ENCODE measurements around the gene RASSF8. TPM values are rescaled to one million over a fixed set of nuclear protein-coding genes. Genes with fewer than 3 reads are reported as not detected.

The RASSF8 gene
- total RNA-seq, 1 donor from 2014 or later = 50.5 TPM

GRCh38 chr12:26095186-26095585, 136.7 kb downstream of the RASSF8 start:
- no peak overlapping the region for H3K4me3 Mint-ChIP-seq
- no peak overlapping the region for H3K27ac Mint-ChIP-seq (ENCODE audit: unreplicated experiment)
- H3K4me1 Mint-ChIP-seq = no peaks in the 10 kb centered on the region
- TF ChIP-seq CTCF (conservative IDR thresholded peaks at IDR 0.05) = no peak
- DNase-seq (ENCODE audit: low read depth, low spot score) = no peak
- no peaks in the 10 kb centered on the region for H3K36me3 Mint-ChIP-seq (ENCODE audit: low read depth)
- no peaks in the 10 kb centered on the region for H3K27me3 Mint-ChIP-seq (ENCODE audit: low read depth)
- H3K9me3 Mint-ChIP-seq = no peaks in the 10 kb centered on the region

- Mint-ChIP-seq H3K27ac (ENCODE audit: unreplicated experiment) (no peak overlapping the region), H3K4me1 (no peaks in the 10 kb centered on the region), H3K36me3 (ENCODE audit: low read depth) (no peaks in the 10 kb centered on the region), H3K27me3 (ENCODE audit: low read depth) (no peaks in the 10 kb centered on the region), H3K9me3 (no peaks in the 10 kb centered on the region), H3K4me3 (no peak overlapping the region)
- no peak for DNase-seq (ENCODE audit: low read depth, low spot score)
- no peak for TF ChIP-seq CTCF (conservative IDR thresholded peaks at IDR 0.05)
These were observed 137.6 kb downstream of the RASSF8 start for GRCh38 chr12:26096036-26096435.

GRCh38 chr12:26097046-26097878, 138.8 kb downstream of the RASSF8 start:
- H3K27ac Mint-ChIP-seq (ENCODE audit: unreplicated experiment) = no peak overlapping the region

GRCh38 chr12:26100666-26101349, 142.3 kb downstream of the RASSF8 start:
- Mint-ChIP-seq H3K4me1 (no peaks in the 10 kb centered on the region), H3K27ac (ENCODE audit: unreplicated experiment) (no peak overlapping the region), H3K36me3 (ENCODE audit: low read depth) (no peaks in the 10 kb centered on the region), H3K9me3 (no peaks in the 10 kb centered on the region), H3K27me3 (ENCODE audit: low read depth) (no peaks in the 10 kb centered on the region), H3K4me3 (no peak overlapping the region)
- no peak for DNase-seq (ENCODE audit: low read depth, low spot score)
- TF ChIP-seq CTCF (conservative IDR thresholded peaks at IDR 0.05) = no peak

More at GRCh38 chr12:26097046-26097878, 138.8 kb downstream of the RASSF8 start:
- H3K4me3 Mint-ChIP-seq = no peak overlapping the region
- H3K36me3 Mint-ChIP-seq (ENCODE audit: low read depth) = no peaks in the 10 kb centered on the region
- no peaks in the 10 kb centered on the region for H3K27me3 Mint-ChIP-seq (ENCODE audit: low read depth)
- TF ChIP-seq CTCF (conservative IDR thresholded peaks at IDR 0.05) = peak; percentile 100
- no peaks in the 10 kb centered on the region for H3K9me3 Mint-ChIP-seq
- H3K4me1 Mint-ChIP-seq = no peaks in the 10 kb centered on the region
- peak; percentile 53 for DNase-seq (ENCODE audit: low read depth, low spot score)

GRCh38 chr12:26101350-26101734, 142.9 kb downstream of the RASSF8 start:
- Mint-ChIP-seq H3K27me3 (ENCODE audit: low read depth) (no peaks in the 10 kb centered on the region), H3K4me1 (no peaks in the 10 kb centered on the region), H3K36me3 (ENCODE audit: low read depth) (no peaks in the 10 kb centered on the region), H3K9me3 (no peaks in the 10 kb centered on the region), H3K4me3 (no peak overlapping the region), H3K27ac (ENCODE audit: unreplicated experiment) (no peak overlapping the region)
- no peak for DNase-seq (ENCODE audit: low read depth, low spot score)
- no peak for TF ChIP-seq CTCF (conservative IDR thresholded peaks at IDR 0.05)
